NOMO-1 (cell line): ENCODE measurements around the gene CNTNAP2.
"Not testable (repeated sequence)": the region's sequence is repeated elsewhere in the genome, so short reads cannot be mapped to it uniquely, and the experiment has no call there.

Experiments
- DNase-seq, 2 experiments: peaks; one replicate each; lab custom pipeline; 2025; ENCODE audit not compliant: unreplicated experiment in 2 of 2; lab: John Stamatoyannopoulos, UW

CNTNAP2 gene

GRCh38 chr7:148021507-148022045, 1905.0 kb downstream of the CNTNAP2 start:
- DNase-seq, result no peak

GRCh38 chr7:148022832-148023231, 1906.2 kb downstream of the CNTNAP2 start:
- no peak for DNase-seq

GRCh38 chr7:148026713-148027112, 1910.1 kb downstream of the CNTNAP2 start:
- DNase-seq, result no peak

- no peak for DNase-seq
Observed at GRCh38 chr7:148028165-148028564, 1911.6 kb downstream of the CNTNAP2 start.

GRCh38 chr7:148031019-148031418, 1914.4 kb downstream of the CNTNAP2 start:
- no peak for DNase-seq

- no peak for DNase-seq
Observed at GRCh38 chr7:148031811-148032210, 1915.2 kb downstream of the CNTNAP2 start.

GRCh38 chr7:148035950-148036349, 1919.3 kb downstream of the CNTNAP2 start:
- no peak for DNase-seq

- DNase-seq, result peak; percentile 32 to 33
Observed at GRCh38 chr7:148037044-148037443, 1920.4 kb downstream of the CNTNAP2 start.

- DNase-seq, result no peak
Observed at GRCh38 chr7:148041156-148041555, 1924.6 kb downstream of the CNTNAP2 start.

- DNase-seq, result no peak
Observed at GRCh38 chr7:148042935-148043631, 1926.5 kb downstream of the CNTNAP2 start.

GRCh38 chr7:148044173-148044572, 1927.6 kb downstream of the CNTNAP2 start:
- no peak for DNase-seq

GRCh38 chr7:148045521-148045920, 1928.9 kb downstream of the CNTNAP2 start:
- DNase-seq, result no peak

GRCh38 chr7:148049068-148049467, 1932.5 kb downstream of the CNTNAP2 start:
- no peak for DNase-seq

- DNase-seq, result no peak
Observed at GRCh38 chr7:148050492-148051158, 1934.0 kb downstream of the CNTNAP2 start.

- DNase-seq, result no peak
Observed at GRCh38 chr7:148056406-148056805, 1939.8 kb downstream of the CNTNAP2 start.

- DNase-seq, result no peak
Observed at GRCh38 chr7:148058092-148058491, 1941.5 kb downstream of the CNTNAP2 start.

GRCh38 chr7:148058753-148059152, 1942.2 kb downstream of the CNTNAP2 start:
- no peak for DNase-seq

GRCh38 chr7:148060724-148061123, 1944.1 kb downstream of the CNTNAP2 start:
- DNase-seq, result peak in 1 of 2 experiments; percentile 31

- not testable (repeated sequence) for DNase-seq
Observed at GRCh38 chr7:148078111-148078510, 1961.5 kb downstream of the CNTNAP2 start.

GRCh38 chr7:148079206-148080080, 1962.8 kb downstream of the CNTNAP2 start:
- DNase-seq, result no peak

- DNase-seq, result no peak
Observed at GRCh38 chr7:148083448-148083847, 1966.8 kb downstream of the CNTNAP2 start.
